KMS-11 (cell line): ENCODE results near the gene DNAJB1.
"Not testable (repeated sequence)": the region's sequence is repeated elsewhere in the genome, so short reads cannot be mapped to it uniquely, and the experiment has no call there.

Experiments
- H2AFZ ChIP-seq: fragments of 200-600 bp; sonication (generic); 2 replicates; pipeline ENCODE4 v1.6.1; 2016; ENCODE audit warnings: antibody characterized with exemption, mixed run types, low read depth
- H3K27ac ChIP-seq: fragments of 200-600 bp; sonication (generic); 2 replicates; pipeline ENCODE4 v1.6.1; 2016; ENCODE audit warnings: mild to moderate bottlenecking, mixed run types
- H3K27me3 ChIP-seq: fragments of 200-600 bp; sonication (generic); 2 replicates; pipeline ENCODE4 v1.6.1; 2017; ENCODE audit warnings: mild to moderate bottlenecking, low read depth, mixed run types, moderate library complexity; ENCODE audit not compliant: insufficient read depth
- H3K36me3 ChIP-seq: fragments of 200-600 bp; sonication (generic); 2 replicates; pipeline ENCODE4 v1.6.1; 2017; ENCODE audit warnings: mild to moderate bottlenecking, mixed run types; ENCODE audit not compliant: insufficient read depth
- H3K4me1 ChIP-seq: fragments of 200-600 bp; sonication (generic); 2 replicates; pipeline ENCODE4 v1.6.1; 2016; ENCODE audit warnings: mild to moderate bottlenecking, low read depth, mixed run types; ENCODE audit not compliant: poor library complexity, severe bottlenecking
- H3K4me2 ChIP-seq: fragments of 200-600 bp; sonication (generic); 2 replicates; pipeline ENCODE4 v1.7.0; 2016; ENCODE audit warnings: mild to moderate bottlenecking, mixed run types
- H3K4me3 ChIP-seq: fragments of 200-600 bp; sonication (generic); IDR thresholded peaks from 2 replicates; pipeline ENCODE4 v1.6.1; 2017; ENCODE audit warnings: low read depth, low read length, mixed read lengths; ENCODE audit not compliant: insufficient read depth
- H3K79me2 ChIP-seq: fragments of 200-600 bp; sonication (generic); 2 replicates; pipeline ENCODE4 v1.6.1; 2016; ENCODE audit warnings: low read depth, mixed run types; ENCODE audit not compliant: insufficient read depth
- H3K9ac ChIP-seq: fragments of 200-600 bp; sonication (generic); 2 replicates; pipeline ENCODE4 v1.6.1; 2016; ENCODE audit warnings: mild to moderate bottlenecking, mixed run types
- H4K20me1 ChIP-seq: fragments of 200-600 bp; sonication (generic); 2 replicates; pipeline ENCODE4 v1.6.1; 2016; ENCODE audit warnings: mild to moderate bottlenecking, mixed run types; ENCODE audit not compliant: insufficient read depth
- CTCF ChIP-seq: fragments of 200-600 bp; sonication (generic); conservative IDR thresholded peaks from 2 replicates; pipeline ENCODE4 v1.6.1; 2017; ENCODE audit warnings: low read depth, mild to moderate bottlenecking, antibody characterized with exemption, low read length, moderate library complexity, mixed read lengths

Gene DNAJB1

GRCh38 chr19:14554382-14554812 is 36.2 kb upstream of the DNAJB1 start:
- TF ChIP-seq CTCF, result no peak
- Histone ChIP-seq H3K4me3 (no peak overlapping the region), H3K4me2 (no peak overlapping the region), H2AFZ (no peak overlapping the region), H3K36me3 (no peaks in the 10 kb centered on the region), H3K4me1 (peaks cover 15% of the 10 kb centered on the region), H4K20me1 (no peaks in the 10 kb centered on the region), H3K27me3 (no peaks in the 10 kb centered on the region), H3K79me2 (no peaks in the 10 kb centered on the region; the same call in 1 of the 2 replicates), H3K9ac (no peak overlapping the region), H3K27ac (no peak overlapping the region)

GRCh38 chr19:14553939-14554243 is 35.7 kb upstream of the DNAJB1 start:
- no peaks in the 10 kb centered on the region for H3K36me3 ChIP-seq
- no peaks in the 10 kb centered on the region for H4K20me1 ChIP-seq
- no peak overlapping the region for H3K4me2 ChIP-seq
- H3K27me3 ChIP-seq, result no peaks in the 10 kb centered on the region
- H3K9ac ChIP-seq, result no peak overlapping the region
- H3K4me3 ChIP-seq, result no peak overlapping the region
- no peak for TF ChIP-seq CTCF
- no peak overlapping the region for H3K27ac ChIP-seq
- peaks cover 15% of the 10 kb centered on the region for H3K4me1 ChIP-seq
- H3K79me2 ChIP-seq, result no peaks in the 10 kb centered on the region; the same call in 1 of the 2 replicates
- H2AFZ ChIP-seq, result no peak overlapping the region

GRCh38 chr19:14553042-14553938 is 35.1 kb upstream of the DNAJB1 start:
- H3K27ac ChIP-seq, result no peak overlapping the region
- no peaks in the 10 kb centered on the region; the same call in 1 of the 2 replicates for H3K79me2 ChIP-seq

GRCh38 chr19:14552006-14552360 is 33.8 kb upstream of the DNAJB1 start:
- peaks cover 15% of the 10 kb centered on the region for H3K4me1 ChIP-seq
- H4K20me1 ChIP-seq, H3K9ac ChIP-seq, H3K36me3 ChIP-seq, H3K27ac ChIP-seq, H3K4me3 ChIP-seq, H2AFZ ChIP-seq, H3K79me2 ChIP-seq, H3K27me3 ChIP-seq, H3K4me2 ChIP-seq: not testable (repeated sequence)

More at GRCh38 chr19:14553042-14553938, 35.1 kb upstream of the DNAJB1 start:
- H3K27me3 ChIP-seq, result no peaks in the 10 kb centered on the region
- H3K4me2 ChIP-seq, result no peak overlapping the region
- H3K36me3 ChIP-seq, result no peaks in the 10 kb centered on the region
- no peak for TF ChIP-seq CTCF
- H3K4me1 ChIP-seq, result peaks cover 15% of the 10 kb centered on the region
- no peak overlapping the region for H2AFZ ChIP-seq
- no peak overlapping the region for H3K9ac ChIP-seq
- no peaks in the 10 kb centered on the region for H4K20me1 ChIP-seq
- no peak overlapping the region for H3K4me3 ChIP-seq

- not testable (repeated sequence) for H3K79me2 ChIP-seq, H3K4me2 ChIP-seq, H4K20me1 ChIP-seq, H3K27me3 ChIP-seq, H3K4me3 ChIP-seq, H3K9ac ChIP-seq, H3K27ac ChIP-seq, H2AFZ ChIP-seq, H3K36me3 ChIP-seq
- peaks cover 14% of the 10 kb centered on the region for H3K4me1 ChIP-seq
Measured at GRCh38 chr19:14551134-14552005, 33.2 kb upstream of the DNAJB1 start.
